Raji (cell line): Measurements from ENCODE around the gene CCDC28B.

Source experiments
- POLR2A ChIP-seq: IDR thresholded peaks from 2 replicates; pipeline ENCODE4 v1.6.1; 2011; ENCODE audit warnings: low read depth, low read length, control low read depth; ENCODE audit not compliant: insufficient read depth

The CCDC28B gene

GRCh38 chr1:32250893-32251716, 50.7 kb downstream of the CCDC28B start, which contains the start of gene LCK:
TSS of gene LCK (plus strand) at chr1:32251265. CDS start at chr1:32274330, 23,065 bp downstream.
- TF ChIP-seq POLR2A, result peak; percentile 69
